AG09319 (cell line): Measurements from ENCODE around the gene PTPRM.

ENCODE experiments used
- DNase-seq: peaks from one replicate; pipeline ENCODE4 v3.0.0-alpha.2; 2010; ENCODE audit warnings: low read depth; ENCODE audit errors: extremely low read depth
- TF ChIP-seq, protein P1 (sequence below): IDR thresholded peaks from 2 replicates; pipeline ENCODE4 v1.5.1; 2011; ENCODE audit warnings: low read depth, mild to moderate bottlenecking, inconsistent platforms, low read length, moderate library complexity

The PTPRM gene

DNA sequence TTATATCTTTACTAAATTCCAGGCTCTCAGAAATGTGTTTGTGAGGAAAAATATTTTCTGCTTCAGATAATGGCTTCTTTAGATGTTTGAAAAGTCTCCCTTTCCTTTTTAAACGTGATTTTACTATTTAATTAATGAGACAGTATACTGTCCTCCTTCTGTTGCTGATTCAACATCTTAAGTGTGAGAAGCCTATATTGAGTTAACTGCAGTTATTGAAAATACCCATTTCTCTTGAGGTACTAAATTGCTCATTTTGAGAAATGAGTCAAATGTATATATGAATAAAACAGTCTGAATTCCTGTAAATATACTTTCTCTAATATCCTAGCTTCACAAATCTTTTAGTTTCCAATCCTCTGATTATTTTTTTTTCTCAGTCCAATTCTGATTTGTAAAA lies 470.2 kb downstream of the PTPRM start:
- TF ChIP-seq, protein P1, sequence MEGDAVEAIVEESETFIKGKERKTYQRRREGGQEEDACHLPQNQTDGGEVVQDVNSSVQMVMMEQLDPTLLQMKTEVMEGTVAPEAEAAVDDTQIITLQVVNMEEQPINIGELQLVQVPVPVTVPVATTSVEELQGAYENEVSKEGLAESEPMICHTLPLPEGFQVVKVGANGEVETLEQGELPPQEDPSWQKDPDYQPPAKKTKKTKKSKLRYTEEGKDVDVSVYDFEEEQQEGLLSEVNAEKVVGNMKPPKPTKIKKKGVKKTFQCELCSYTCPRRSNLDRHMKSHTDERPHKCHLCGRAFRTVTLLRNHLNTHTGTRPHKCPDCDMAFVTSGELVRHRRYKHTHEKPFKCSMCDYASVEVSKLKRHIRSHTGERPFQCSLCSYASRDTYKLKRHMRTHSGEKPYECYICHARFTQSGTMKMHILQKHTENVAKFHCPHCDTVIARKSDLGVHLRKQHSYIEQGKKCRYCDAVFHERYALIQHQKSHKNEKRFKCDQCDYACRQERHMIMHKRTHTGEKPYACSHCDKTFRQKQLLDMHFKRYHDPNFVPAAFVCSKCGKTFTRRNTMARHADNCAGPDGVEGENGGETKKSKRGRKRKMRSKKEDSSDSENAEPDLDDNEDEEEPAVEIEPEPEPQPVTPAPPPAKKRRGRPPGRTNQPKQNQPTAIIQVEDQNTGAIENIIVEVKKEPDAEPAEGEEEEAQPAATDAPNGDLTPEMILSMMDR = no peak
- DNase-seq = no peak

DNA sequence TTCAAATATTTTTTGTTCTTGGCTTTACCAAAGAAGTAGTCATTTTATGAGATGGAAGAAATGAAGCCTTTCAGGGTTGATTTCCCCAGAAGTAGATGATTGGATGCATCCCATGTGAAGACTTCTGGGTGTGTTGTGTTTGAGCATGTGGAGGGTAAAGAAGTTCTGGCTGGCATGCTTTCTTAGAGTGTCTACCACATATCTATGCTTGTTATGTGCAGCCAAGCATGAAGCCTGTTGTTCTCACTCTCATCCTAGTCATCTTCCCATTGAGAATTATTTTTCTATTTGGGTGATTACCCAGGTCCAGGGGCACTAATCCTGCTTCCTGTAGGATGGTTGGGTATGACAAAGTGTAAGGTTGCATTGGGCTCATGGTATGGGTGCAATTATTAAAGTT lies 472.9 kb downstream of the PTPRM start:
- no peak for DNase-seq
- TF ChIP-seq, protein P1 = no peak

DNA sequence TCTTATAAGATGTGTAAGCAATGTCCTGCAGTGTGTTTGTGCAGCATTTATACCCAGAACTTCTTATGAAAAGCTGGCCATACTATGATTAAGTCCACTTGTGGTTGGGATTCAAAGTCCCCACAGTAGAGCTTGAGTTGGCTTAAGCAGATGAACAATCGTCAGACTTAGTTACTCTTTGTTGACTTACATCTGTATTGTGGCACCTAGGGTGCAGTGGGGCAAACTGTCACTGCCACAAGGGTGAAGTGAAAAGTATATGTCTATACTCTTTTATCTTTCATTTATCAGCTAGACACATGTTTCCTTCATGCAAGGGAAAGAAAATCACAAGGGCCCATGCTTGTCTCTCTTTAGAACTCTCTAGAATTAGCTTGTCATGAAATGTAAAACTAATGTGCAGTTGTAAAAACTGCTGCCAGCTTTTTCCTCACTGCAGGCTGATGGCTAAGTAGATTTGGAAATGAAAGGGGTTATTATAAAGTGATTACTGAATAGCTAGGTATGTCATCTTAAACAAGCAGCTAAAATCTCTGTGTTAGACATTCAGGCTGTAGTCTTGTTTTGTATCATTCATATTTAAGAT lies 474.5 kb downstream of the PTPRM start:
- no peak for DNase-seq
- TF ChIP-seq, protein P1 = no peak

DNA sequence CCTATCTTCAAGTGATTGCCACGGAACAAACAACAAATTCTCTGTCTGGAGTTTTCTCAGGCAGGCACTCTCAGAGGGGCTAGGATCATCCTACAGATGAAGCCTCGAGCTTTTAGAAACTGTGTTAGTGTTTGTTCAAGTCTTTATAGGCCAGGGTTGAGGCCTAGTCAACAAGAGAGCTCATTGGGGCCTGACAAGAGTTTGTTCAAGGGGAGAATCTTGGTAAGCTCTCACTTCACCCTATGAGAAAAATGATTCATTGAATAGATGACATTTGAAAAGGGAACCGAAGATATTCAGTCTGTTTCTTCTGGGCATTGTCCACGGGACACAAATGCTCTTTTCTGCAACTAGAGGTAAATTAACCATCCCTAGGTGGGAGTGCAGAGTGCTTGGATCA lies 476.9 kb downstream of the PTPRM start:
- DNase-seq = no peak
- TF ChIP-seq, protein P1 = no peak

DNA sequence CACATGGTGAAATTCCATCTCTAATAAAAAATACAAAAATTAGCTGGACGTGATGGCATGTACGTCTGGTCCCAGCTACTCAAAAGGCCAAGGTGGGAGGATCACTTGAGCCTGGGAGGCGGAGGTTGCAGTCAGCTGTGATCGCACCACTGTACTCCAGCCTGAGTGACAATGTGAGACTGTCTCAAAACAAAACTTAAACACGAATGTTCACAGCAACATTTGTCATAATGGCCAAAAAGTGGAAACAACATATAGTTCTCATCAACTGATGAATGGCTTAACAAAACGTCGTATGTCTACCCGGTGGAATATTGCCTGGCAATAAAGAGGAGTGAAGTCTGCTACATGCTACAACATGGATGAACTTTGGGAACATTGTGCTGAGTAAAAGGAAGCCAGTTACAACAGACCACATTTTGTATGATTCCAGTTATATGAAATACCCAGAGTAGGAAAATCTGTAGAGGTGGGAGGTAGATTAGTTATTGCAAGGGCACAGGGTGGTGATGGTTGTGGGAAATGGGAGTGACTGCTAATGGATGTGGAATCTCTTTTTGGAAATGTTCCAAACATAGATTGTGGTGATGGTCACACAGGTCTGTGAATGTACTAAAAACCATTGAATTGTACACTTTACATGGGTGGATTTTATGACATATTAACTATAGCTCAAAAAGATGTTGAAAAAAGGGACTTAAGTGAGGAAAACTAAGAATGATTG lies 478.2 kb downstream of the PTPRM start:
- no peak for DNase-seq
- TF ChIP-seq, protein P1 = no peak

DNA sequence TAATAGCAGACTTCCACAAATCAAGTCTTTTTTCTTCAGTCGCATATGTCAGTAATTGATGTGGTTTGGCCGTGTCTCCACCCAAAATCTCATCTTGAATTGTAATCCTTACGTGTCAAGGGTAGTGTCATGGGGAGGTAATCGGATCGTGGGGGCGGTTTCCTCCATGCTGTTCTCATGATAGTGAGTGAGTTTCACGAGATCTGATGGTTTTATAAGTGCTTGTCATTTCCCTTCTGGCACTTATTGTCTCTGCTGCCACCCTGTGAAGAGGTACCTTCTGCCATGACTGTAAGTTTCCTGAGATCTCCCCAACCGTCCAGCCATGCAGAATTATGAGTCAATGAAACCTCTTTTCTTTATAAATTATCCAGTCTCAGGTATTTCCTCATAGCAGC lies 478.8 kb downstream of the PTPRM start:
- TF ChIP-seq, protein P1 = no peak

DNA sequence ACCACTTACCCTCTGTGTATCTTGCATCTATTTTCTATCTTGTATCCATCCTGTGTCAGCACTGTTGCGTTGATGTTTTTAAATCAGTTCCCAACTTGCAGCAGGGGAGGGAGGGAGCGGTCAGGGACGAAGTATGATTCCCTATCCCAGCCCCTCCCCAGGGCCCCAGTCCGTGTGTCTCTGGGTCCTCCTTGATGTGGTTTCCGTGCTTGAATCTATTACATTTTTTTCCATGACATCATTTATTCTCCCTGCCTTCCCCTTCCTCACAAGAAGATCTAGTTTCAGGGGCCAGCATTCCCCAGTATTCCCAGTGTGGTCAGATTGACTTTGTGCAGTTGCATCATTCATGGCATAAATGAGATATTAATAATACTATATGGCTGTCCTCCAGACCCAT lies 479.3 kb downstream of the PTPRM start:
- TF ChIP-seq, protein P1 = no peak

More for the DNA sequence above, 478.8 kb downstream of the PTPRM start:
- no peak for DNase-seq

More for the DNA sequence above, 479.3 kb downstream of the PTPRM start:
- DNase-seq = no peak
